Activated CD8-positive, alpha-beta memory T cell treated with anti-CD3 and anti-CD28 coated beads for 36 hours (primary cell): ENCODE results near the gene RNF126. TPM values are rescaled to one million over a fixed set of nuclear protein-coding genes. Genes with fewer than 3 reads are reported as not detected.
"Not testable (repeated sequence)": the region's sequence is repeated elsewhere in the genome, so short reads cannot be mapped to it uniquely, and the experiment has no call there.

Experiments
- CTCF ChIA-PET: fragments of 350-600 bp; sonication (Branson Sonifier 250); formaldehyde crosslinking; loops from one replicate; lab custom pipeline; 2021; ENCODE audit warnings: antibody characterized with exemption; lab: Charles Lee
- POLR2A ChIA-PET: fragments of 350-600 bp; sonication (Branson Sonifier 250); formaldehyde crosslinking; loops from one replicate; lab custom pipeline; 2021; ENCODE audit warnings: antibody characterized with exemption; lab: Charles Lee
- total RNA-seq, 2 experiments: library from RNA; stranded (reverse); gene quantifications; one replicate each; pipeline ENCODE4 v1.2.3, GENCODE V29; 2021

Gene RNF126
- total RNA-seq, 2 experiments from 2014 or later = 104 to 110 TPM

DNA sequence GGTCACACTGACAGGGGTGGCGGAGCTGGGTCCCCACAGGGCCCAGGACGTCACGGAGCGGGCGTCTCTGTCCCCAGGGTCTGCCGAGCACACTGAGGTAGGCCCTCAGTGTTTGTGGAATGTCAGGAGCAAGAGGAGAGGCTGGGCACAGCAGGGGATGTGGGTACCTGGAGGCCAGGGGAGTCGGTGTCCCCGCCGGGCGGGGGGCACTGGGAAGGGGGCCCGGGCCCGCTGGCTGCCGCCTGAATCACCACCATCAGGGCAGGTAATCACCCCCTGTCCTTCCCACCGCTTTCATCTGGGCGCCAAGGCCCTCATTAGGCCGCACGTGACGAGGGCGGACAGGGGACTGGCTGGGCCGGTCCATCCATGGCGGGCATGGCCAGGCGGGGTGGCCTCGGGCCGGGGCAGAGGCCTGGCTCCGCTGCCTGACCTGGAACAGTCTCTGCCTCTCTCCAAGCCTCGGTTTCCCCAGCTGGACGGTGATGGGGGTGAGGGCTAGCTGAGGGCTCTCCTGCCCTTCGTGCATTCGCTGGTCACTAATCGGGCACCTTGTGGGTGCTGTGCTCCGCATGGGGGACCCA, 22.3 kb downstream of the RNF126 start:
- CTCF ChIA-PET = no interaction called here

DNA sequence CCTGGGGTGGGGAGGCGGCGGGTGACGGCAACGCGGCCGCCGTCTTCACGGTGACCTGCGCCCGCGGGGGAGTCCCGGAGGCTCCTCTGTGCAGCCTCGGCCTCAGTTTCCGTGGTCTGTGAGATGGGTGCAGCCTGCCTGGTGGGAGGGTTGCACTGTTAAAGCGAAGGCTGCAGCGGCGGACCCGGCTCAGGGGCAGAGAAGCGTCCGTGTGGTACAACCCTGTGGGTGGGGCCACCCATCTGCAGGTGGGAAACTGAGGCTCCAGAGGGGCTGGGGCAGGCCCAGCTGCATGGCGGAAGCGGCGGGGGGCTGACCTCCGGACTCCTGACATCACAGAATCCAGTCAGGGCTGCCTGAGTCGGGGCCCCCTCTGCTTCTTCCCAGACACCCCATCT, 22.9 kb downstream of the RNF126 start:
- ChIA-PET CTCF (no interaction called here), POLR2A (no interaction called here)

More for the DNA sequence above, 22.3 kb downstream of the RNF126 start:
- POLR2A ChIA-PET = interaction anchor here (0.5 to 0.7 kb wide), 2 partner anchors 9 to 64 kb away, joined by 3 to 4 read pairs; no protein-coding TSS in a partner anchor

DNA sequence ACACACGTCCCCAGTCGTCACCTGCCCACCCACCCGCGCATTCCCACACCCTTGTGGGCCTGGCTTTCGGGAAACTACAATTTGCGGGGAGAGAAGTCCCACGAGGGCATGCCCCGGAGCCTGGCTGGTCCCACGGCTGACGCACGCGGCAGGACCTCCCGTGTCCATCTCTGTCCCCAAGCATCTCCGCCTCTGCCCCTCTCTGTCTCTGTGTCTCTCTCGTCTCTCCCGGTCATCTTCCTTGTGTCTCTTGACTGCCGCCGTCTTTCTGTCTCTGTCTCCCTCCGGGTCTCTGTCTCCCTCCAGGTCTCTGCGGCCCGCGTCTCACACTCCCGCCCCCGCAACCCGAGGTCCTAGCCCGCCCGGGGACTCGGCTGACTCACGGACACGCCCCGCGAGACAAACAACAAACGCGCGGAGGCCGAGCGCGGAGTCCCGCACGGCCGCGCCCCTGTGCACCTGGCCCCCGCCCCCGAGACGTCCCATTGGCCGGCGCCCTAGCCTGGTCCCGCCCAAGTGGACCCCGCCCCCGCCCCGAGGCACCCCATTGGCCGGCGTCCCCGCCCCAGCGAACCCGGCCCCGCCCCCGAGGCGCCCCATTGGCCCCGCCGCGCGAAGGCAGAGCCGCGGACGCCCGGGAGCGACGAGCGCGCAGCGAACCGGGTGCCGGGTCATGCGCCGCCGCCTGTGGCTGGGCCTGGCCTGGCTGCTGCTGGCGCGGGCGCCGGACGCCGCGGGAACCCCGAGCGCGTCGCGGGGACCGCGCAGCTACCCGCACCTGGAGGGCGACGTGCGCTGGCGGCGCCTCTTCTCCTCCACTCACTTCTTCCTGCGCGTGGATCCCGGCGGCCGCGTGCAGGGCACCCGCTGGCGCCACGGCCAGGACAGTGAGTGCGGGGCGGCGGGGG, 23.5 kb downstream of the RNF126 start, which contains the start of gene FGF22:
TSS of gene FGF22 (plus strand) at position 627 of the 908 bp plus-strand sequence. CDS start at position 674, 47 bp downstream.
- ChIA-PET POLR2A (no interaction called here), CTCF (no interaction called here)

DNA sequence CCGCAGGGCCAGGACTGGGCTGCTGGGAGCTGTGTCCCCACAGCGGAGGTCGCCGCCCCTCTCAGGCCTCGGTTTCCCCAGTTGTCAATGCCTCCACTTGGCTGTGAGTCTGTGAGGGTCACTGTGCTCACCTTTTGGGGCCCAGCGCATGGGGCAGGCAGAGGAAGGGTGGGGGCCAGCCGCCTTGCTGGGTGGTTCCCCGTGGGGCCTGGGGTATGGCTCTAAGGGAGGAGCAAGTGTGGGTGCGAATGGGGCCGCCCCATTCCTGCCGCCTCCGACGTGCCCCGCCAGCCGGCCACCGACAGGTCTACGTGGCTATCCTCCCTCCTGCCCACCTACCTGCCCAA, 24.1 kb downstream of the RNF126 start:
- ChIA-PET POLR2A (no interaction called here), CTCF (no interaction called here)

DNA sequence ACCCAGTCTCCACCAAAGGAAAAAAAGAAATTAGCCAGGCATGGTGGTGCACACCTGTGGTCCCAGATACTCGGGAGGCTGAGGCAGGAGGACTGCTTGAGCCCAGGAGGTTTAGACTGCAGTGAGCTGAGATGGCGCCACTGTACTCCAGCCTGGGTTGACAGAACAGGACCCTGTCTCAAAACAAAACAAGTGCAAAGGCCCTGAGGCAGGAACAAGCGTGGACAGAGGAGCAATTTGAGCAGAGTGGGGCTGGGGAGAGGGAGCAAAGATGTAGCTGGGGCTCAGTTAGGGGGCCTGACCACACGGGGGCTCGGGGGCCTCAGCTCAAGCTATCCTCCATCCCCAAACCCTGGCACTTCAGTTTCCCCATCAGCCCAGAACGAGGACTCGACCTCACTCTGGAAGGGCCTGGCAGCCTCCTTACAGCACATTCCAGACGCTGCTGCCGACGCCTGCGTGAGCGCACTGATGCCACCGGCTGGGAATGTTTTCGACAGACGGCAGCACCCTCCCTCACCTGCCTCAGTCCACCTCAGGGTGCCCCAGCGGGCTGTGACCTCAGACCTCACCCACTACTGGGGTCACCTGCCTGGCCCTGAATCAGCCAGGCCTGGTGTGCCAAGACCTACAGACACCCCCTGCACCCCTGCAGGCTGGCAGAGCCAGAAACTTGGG, 27.9 kb downstream of the RNF126 start:
- ChIA-PET POLR2A (no interaction called here), CTCF (interaction anchor here (0.9 kb wide), 1 partner anchor 26 kb away, joined by 3 read pairs; no protein-coding TSS in a partner anchor)

DNA sequence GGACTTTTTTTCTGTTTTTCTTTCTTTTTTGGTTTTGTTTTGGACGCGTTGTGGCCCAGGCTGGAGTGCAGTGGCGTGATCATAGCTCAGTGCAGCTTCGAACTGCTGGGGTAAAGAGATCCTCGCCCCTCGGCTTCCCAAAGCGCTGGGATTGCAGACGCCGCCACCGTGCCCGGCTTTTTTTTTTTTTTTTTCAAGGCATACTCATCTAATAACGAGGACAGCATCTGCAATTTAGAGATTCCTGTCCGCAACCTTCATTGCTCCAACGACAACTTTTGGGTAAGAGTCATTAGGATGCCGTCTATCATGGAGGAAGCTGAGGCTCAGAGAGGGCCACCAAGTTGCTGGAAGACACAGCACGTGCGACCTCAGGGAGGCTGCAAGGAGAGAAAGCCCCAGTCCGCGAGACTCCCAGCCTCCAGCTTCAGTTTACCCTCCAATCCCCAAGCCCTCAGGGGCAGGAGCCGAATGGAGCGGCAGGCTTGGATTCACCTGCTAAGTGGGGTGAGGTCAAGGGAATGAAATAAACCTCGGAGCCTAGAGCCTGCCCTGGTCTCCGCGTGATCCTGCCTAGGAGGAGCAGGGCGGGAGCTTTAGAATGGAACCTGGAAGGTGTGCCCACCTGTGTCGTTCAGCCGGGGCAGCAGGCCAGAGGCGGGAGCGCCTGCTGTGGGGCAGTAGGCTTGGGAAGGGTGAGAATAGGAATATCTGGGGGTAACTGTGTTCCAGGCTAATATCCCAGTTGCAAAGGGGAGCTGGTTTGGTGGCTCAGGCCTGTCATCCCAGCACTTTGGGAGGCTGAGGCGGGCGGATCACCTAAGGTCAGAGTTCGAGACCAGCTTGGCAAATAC, 29.0 kb downstream of the RNF126 start:
- ChIA-PET POLR2A (interaction anchor here (1.2 kb wide), 1 partner anchor 23 kb away, joined by 5 read pairs; no protein-coding TSS in a partner anchor), CTCF (interaction anchor here (0.7 kb wide), 1 partner anchor 21 kb away, joined by 3 read pairs; no protein-coding TSS in a partner anchor)

DNA sequence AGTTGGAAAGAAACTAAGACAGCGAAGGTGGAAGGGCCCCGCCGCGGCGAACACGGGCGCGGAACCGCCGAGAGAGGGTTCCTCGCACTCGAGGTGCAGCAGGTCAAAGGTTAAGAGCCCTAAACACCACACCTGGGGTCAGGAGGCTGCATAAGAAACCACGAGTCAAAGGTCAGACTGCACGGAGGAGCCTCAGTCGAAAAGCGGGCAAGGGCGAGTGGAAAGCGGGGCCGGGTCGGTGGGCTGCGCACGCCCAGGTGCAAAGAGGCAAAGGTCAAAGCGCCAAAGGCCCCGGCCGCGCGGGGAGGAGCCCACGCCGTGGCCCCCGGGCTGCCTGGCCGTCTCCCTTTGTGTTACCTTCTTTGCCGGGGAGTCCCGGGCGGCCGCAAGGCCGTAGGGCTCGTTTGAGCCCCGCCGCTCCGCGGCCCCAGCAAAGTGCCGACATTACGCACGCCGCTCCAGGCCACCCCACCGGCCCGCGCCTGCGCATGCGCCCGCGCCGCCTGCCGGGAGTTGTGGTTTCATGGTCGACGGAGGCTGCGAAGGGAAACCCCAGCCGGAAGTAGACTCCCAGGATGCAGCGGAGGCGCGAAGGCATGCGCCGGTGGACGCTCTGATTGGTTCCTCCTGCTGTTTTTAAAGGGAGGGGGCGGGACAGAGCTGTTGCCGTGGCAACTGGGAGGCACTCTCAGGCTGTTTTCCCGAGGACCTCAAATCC, 29.8 kb downstream of the RNF126 start, which contains the start of gene POLRMT:
TSS of gene POLRMT (minus strand) at position 470 of the 718 bp plus-strand sequence. CDS start at position 445, 25 bp downstream.
- CTCF ChIA-PET = interaction anchor here (1.2 kb wide), 1 partner anchor 28 kb away, joined by 3 read pairs; no protein-coding TSS in a partner anchor

DNA sequence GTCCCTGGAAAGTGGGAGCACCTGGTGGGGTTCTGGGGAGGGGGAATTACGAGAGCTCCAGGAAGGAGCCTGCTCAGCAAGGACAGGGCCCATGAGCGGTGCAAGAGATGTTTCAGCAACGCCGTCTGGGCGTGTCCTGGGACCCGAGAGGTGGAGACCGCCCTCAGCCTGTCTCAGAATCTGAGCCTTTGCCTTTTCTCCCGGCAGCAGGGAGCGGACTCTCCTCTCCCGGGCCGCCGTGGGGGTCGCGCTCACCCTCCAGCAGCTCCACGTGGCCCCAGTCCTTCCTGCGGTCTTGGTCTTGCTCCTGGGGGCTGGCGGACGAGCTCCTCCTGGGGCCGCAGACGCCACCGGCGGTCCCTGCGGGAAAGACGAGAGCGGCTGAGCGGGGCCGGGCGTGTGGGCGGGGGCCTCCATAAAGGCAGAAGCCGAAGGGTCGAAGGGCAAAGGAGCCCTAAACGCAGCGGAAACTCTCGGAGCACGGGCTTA, 30.4 kb downstream of the RNF126 start:
- ChIA-PET POLR2A (interaction anchor here (0.6 to 1.0 kb wide), 2 partner anchors 8 to 27 kb away, joined by 3 to 10 read pairs; no protein-coding TSS in a partner anchor), CTCF (interaction anchor here (0.9 to 1.2 kb wide), 3 partner anchors 20 to 122 kb away, joined by 3 read pairs; no protein-coding TSS in a partner anchor)

More for the DNA sequence above, 29.8 kb downstream of the RNF126 start, which contains the start of gene POLRMT:
- POLR2A ChIA-PET = interaction anchor here (1.0 to 1.2 kb wide), 2 partner anchors 22 to 26 kb away, joined by 5 to 10 read pairs; no protein-coding TSS in a partner anchor

DNA sequence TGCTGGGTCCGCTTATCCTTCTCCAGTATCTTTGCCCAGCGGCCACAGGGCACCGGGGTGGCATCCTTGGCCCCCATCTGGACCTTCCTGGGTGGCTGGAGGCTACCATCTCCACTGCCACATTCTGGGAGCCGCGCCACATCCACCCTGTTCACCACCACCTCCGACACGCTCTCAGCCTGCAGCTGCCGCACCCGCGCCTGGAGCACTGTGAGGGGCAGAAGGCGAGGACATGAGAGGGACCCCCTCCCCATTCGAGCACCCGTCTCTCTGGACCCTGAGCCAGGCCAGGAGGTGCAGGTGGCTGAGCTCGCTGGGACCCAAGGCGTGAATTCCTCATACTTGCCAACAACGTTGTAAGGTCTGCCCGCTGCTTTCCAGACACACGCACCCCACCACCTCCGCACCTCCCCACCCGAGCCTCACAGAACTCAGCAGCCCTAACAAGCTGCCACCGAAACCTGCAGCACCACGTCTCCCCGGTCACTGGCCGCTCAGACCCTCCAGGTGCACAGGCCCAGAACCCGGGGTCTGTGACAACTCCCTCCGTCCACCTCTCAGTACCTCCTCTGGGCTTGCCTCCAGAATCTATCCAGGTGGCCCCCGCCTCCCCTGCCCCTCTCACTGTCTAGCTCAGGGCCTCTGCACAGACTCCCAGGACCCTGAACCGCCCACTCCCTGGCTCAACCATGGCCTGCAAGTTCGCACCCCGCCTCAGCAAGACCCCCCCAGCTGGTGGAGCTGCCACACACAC, 32.9 kb downstream of the RNF126 start:
- ChIA-PET CTCF (interaction anchor here (1.0 kb wide), 1 partner anchor 17 kb away, joined by 3 read pairs; no protein-coding TSS in a partner anchor), POLR2A (no interaction called here)

DNA sequence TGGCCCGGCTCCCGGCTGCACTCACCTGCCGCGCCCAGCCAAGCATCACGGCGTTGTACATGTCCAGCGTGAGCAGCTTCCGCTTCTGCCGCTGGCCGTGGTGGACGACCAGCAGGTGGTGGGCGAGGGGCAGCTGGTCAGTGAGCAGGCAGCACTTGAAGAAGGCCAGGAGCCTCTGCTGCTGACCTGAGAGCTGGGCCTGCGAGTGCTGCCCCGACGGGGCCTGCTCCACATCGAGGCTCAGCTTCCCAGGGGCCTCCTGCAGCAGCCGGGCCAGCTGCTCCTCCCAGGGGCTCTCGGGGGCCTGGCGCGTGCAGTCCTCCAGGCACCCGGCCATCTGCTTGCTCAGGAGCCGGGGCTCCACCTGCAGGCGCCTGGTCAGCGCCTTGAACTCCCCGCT, 33.5 kb downstream of the RNF126 start:
- CTCF ChIA-PET = interaction anchor here (1.0 kb wide), 1 partner anchor 17 kb away, joined by 3 read pairs; no protein-coding TSS in a partner anchor
- POLR2A ChIA-PET = not testable (repeated sequence)

DNA sequence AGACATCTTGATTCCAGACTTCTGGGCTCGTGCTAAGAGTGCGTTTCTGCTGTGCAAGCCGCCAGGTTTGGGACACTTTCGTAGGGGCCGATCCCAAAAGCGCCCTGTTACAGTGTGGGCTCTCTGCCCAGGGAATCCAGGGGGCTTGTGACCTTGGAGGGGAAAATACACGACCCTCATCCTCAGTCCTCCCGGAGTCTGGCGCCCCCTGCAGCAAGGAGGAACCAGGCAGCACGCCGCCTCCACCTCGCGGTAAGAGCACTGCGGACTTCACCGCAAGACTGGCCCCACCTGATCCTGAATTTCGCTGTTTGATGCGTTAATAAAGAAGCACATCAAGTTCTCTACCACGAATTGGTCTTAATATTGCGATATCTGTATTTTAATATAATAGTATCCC, 34.8 kb downstream of the RNF126 start:
- CTCF ChIA-PET = no interaction called here
- POLR2A ChIA-PET = no interaction called here

DNA sequence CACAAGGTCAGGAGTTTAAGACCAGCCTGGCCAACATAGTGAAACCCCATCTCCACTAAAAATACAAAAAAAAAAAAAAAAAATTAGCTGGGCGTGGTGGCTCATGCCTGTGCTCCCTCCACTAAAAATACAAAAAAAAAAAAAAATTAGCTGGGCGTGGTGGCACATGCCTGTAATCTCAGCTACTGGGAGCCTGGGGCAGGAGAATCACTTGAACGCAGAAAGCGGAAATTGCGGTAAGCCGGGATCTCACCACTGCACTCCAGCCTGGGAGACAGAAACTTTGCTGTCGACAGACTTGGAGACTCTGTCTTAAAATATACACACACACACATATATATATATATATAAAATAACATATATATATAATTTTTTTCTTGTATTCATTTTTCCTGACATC, 36.4 kb downstream of the RNF126 start:
- POLR2A ChIA-PET = not testable (repeated sequence)

DNA sequence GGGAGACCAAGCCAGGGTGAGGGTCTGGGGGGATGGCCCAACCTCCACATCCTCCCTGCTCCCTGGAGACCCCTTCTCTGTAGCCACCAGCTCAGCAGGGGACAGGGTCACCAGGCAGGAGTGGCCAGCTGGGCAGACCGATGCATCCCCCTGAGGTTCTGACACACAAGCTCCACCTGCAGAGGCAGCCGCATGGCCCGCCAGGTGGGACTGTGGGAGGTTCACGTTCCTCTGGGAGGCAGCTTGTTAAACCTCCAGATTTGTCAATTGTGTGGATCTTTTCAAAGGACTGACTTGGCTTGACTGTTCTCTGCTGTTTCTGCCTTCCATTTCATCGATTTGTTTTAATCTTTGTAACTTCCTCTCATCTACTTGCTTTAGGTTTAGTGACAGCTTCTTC, 37.8 kb downstream of the RNF126 start:
- POLR2A ChIA-PET = interaction anchor here (0.9 kb wide), 1 partner anchor 13 kb away, joined by 3 read pairs; no protein-coding TSS in a partner anchor
- CTCF ChIA-PET = no interaction called here

More for the DNA sequence above, 36.4 kb downstream of the RNF126 start:
- CTCF ChIA-PET = not testable (repeated sequence)

DNA sequence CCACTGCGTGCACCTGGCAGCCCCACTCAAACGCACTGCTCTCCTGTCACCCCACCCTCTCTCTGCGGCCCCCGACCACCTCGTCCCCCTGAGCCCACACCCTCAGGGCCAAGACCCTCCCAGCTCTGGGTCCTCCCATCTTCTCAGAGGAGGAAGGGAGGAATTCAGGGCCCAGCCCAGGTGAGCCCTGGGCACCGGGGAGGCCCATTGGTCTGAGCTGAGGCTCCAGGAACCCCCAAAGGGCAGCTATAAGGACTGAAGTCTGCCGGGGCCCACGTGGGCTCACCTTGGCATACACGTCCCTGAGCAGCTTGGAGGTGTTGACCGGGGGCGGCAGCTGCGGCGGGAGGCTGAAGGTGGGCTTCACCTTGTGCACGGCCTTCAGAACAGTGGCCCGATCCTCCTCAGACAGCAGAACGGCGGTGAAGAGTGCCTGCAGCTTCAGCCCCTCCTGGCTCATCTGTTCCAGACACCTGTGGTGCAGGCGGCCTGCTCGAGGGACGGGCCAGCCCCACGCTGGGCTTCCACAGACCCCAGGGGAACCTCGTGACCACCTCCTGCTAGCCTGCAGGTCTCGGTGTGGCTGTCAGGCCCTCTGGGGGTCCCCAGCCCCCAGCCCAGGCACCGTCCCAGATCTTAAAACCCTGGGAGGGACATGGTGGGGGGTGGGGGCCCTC, 38.4 kb downstream of the RNF126 start:
- CTCF ChIA-PET = no interaction called here
- POLR2A ChIA-PET = no interaction called here

DNA sequence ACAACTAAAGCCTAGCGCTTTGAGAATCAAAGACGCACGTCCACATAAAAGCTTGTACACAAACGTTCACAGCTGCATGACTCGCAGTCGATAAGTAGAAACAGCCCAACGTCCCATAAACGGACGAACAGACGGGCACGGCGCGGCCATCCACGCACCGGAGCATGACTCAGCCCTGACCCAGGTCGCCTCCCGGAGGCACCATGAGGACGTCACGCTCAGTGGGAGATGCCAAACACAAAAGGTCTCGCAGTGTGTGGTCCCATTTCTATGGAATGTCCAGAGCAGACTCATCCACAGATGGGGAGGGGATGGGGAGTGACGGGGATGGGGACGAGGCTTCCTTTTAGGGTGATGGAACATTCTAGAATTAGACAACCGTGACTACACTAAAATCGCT, 39.0 kb downstream of the RNF126 start:
- CTCF ChIA-PET = no interaction called here
- POLR2A ChIA-PET = interaction anchor here (1.1 kb wide), 1 partner anchor 20 kb away, joined by 3 read pairs; no protein-coding TSS in a partner anchor
